GM23248 (cell line): ENCODE data around the gene ARHGEF37.

Experiments used
- EZH2 ChIP-seq: fragments of 200-600 bp; sonication (generic); IDR thresholded peaks from 2 replicates; pipeline ENCODE4 v1.6.1; 2018; ENCODE audit warnings: antibody characterized with exemption, mild to moderate bottlenecking; ENCODE audit not compliant: insufficient read depth, poor library complexity, severe bottlenecking
- EZH2phosphoT487 ChIP-seq: fragments of 200-600 bp; sonication (generic); IDR thresholded peaks from 2 replicates; pipeline ENCODE4 v1.6.1; 2018; ENCODE audit warnings: antibody characterized with exemption, moderate library complexity, mild to moderate bottlenecking, low read depth; ENCODE audit not compliant: insufficient read depth

DNA sequence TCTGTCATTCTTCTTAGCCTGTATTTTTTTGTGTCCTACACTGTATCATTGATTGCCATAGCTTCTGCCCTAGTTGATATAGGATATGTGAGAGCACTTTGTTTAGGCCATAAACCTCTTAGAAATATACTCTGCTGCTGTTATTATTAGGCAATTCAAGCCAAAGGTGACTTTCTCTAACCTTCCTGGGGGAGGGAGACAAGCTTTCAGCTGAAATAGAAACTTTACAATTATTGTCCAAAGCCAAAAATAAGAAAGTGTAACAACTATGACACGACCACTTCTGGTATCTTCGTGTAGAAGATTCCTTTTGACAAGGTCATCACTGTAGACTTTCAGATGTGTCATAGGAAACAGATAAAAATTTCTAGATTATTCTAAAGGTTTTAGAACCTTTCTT, 17.8 kb upstream of the ARHGEF37 start:
- no peak for TF ChIP-seq EZH2
- no peak for TF ChIP-seq EZH2phosphoT487
